Adrenal gland (tissue), 5 donors: ENCODE results near the gene TRIP11.

Experiments
- CTCF ChIP-seq, 6 experiments: fragments of 450-650 bp in 4 of 6; fragments of 200-600 bp in 2 of 6; sonication (generic) in 1 of 6; IDR thresholded peaks; 1 replicate in 5 of 6; 2 replicates in 1 of 6; pipeline versions ENCODE4 v1.5.1 to v1.8.0; 2016 to 2021; ENCODE audit warnings: antibody characterized with exemption in 6 of 6, mild to moderate bottlenecking in 2 of 6, moderate library complexity in 1 of 6
- POLR2A ChIP-seq, 2 donors: fragments of 450-650 bp; IDR thresholded peaks; one replicate each; pipeline ENCODE4 v1.6.1; 2017; ENCODE audit warnings: antibody characterized with exemption in 2 of 2, mild to moderate bottlenecking in 2 of 2, moderate library complexity in 1 of 2
- donor health status: DM: no; HTN: no; CAD: no.

- TF ChIP-seq POLR2A (IDR thresholded peaks at IDR 0.05) (no peak), CTCF (IDR thresholded peaks at IDR 0.05) (no peak)
Observed at GRCh38 chr14:91964011-91964410, 75.8 kb downstream of the TRIP11 start.
